Body of pancreas (tissue), 4 donors: ENCODE data around the gene TMEM229B. TPM values are rescaled to one million over a fixed set of nuclear protein-coding genes. Genes with fewer than 3 reads are reported as not detected.

ENCODE experiments used
- ATAC-seq: fragments of 150-250 bp; one replicate; pipeline ENCODE4 v1.9.1; 2016
- DNase-seq, 4 donors: peaks; one replicate each; pipeline ENCODE4 v3.0.0-alpha.2; 2019
- H3K27ac ChIP-seq, 4 donors: fragments of 200-600 bp; sonication (generic); 1 replicate in 3 of 4; 2 replicates in 1 of 4; pipeline versions ENCODE4 v1.5.1 to v1.6.1; 2016 to 2019; ENCODE audit warnings: mild to moderate bottlenecking in 1 of 4, mixed read lengths in 1 of 4, moderate library complexity in 1 of 4
- H3K27me3 ChIP-seq, 2 donors: fragments of 200-600 bp; sonication (generic); one replicate each; pipeline ENCODE4 v1.6.0; 2016; ENCODE audit warnings: mild to moderate bottlenecking in 1 of 2
- H3K36me3 ChIP-seq, 2 donors: fragments of 200-600 bp; sonication (generic); replicated peaks in 1 of 2; 2 replicates each; pipeline ENCODE4 v1.5.1; 2016; ENCODE audit warnings: low read depth in 2 of 2; ENCODE audit not compliant: insufficient read depth in 1 of 2
- H3K4me1 ChIP-seq: fragments of 200-600 bp; sonication (generic); one replicate; pipeline ENCODE4 v1.6.0; 2016
- H3K4me3 ChIP-seq, 2 donors: fragments of 200-600 bp; sonication (generic); 1 replicate in 1 of 2; 2 replicates in 1 of 2; pipeline ENCODE4 v1.5.1; 2016 to 2019
- H3K9me3 ChIP-seq, 3 donors: fragments of 200-600 bp; sonication (generic); 1 replicate in 2 of 3; 2 replicates in 1 of 3; pipeline ENCODE4 v1.5.1; 2016
- CTCF ChIP-seq, 7 experiments: fragments of 450-650 bp in 4 of 7; fragments of 200-600 bp in 3 of 7; sonication (generic) in 3 of 7; IDR thresholded peaks; one replicate each; pipeline ENCODE4 v1.5.1; 2016 to 2019; ENCODE audit warnings: antibody characterized with exemption in 7 of 7
- POLR2A ChIP-seq, 3 donors: fragments of 450-650 bp; IDR thresholded peaks; one replicate each; pipeline ENCODE4 v1.6.1; 2016; ENCODE audit warnings: antibody characterized with exemption in 3 of 3, mild to moderate bottlenecking in 2 of 3
- WGBS, 2 donors: methylation state at CpG; one replicate each; pipeline ENCODE4 v1.1.5; 2017; 5-methylcytosine and 5-hydroxymethylcytosine counted together
- intact Hi-C: fragments of 100-400 bp; cut with DNase I; formaldehyde crosslinking; loops from one replicate; pipeline ENCODE4 v1.15.1; 2023
- total RNA-seq, 2 donors: library from RNA; depleted of rRNA; stranded (reverse); fragments of >200 nt; gene quantifications; one replicate each; pipeline ENCODE4 v1.1.0, GENCODE V29; 2016

Gene TMEM229B
- total RNA-seq, 2 donors from 2014 or later = 2.0 to 4.4 TPM

- TF ChIP-seq POLR2A (IDR thresholded peaks at IDR 0.05) (no peak), CTCF (IDR thresholded peaks at IDR 0.05) (peak in 3 of 7 experiments; percentile 1 to 31 (median 12))
- peak; percentile 77 for ATAC-seq
- WGBS, 2 donors = 24 to 31% methylated on average over 6 to 7 of the region's 7 CpGs
Measured at GRCh38 chr14:67428501-67429031, 60.0 kb downstream of the TMEM229B start.

GRCh38 chr14:67426983-67427606, 61.4 kb downstream of the TMEM229B start:
- Histone ChIP-seq H3K27me3 (no peaks in the 10 kb centered on the region), H3K4me1 (peaks cover 21% of the 10 kb centered on the region), H3K36me3 (no peaks in the 10 kb centered on the region), H3K27ac (peak overlapping the region in 1 of 4 donors; percentile 63), H3K4me3 (no peak overlapping the region), H3K9me3 (no peaks in the 10 kb centered on the region)
- ATAC-seq (peak; percentile 90), DNase-seq (peak; percentile 83 to 88 (median 85))
- peak; percentile 68 to 93 (median 87) for TF ChIP-seq CTCF (IDR thresholded peaks at IDR 0.05)
- TF ChIP-seq POLR2A (IDR thresholded peaks at IDR 0.05) = no peak
- intact Hi-C loops = loop anchor here (10.0 kb wide), 1 partner anchor 148 kb away; no protein-coding TSS in a partner anchor
- 37 to 52% methylated on average over 20 to 30 of the region's 30 CpGs for WGBS, 2 donors

More at GRCh38 chr14:67428501-67429031, 60.0 kb downstream of the TMEM229B start:
- H3K27me3 ChIP-seq = no peaks in the 10 kb centered on the region
- H3K4me3 ChIP-seq = no peak overlapping the region
- peak overlapping the region; percentile 61 to 78 (median 64) for H3K27ac ChIP-seq
- intact Hi-C loops = loop anchor here (10.0 kb wide), 1 partner anchor 146 kb away; no protein-coding TSS in a partner anchor
- peak; percentile 48 to 72 (median 63) for DNase-seq
- peaks cover 21% of the 10 kb centered on the region for H3K4me1 ChIP-seq
- no peaks in the 10 kb centered on the region for H3K9me3 ChIP-seq
- H3K36me3 ChIP-seq = no peaks in the 10 kb centered on the region

GRCh38 chr14:67426161-67426560, 62.4 kb downstream of the TMEM229B start:
- Histone ChIP-seq H3K27me3 (no peaks in the 10 kb centered on the region), H3K36me3 (no peaks in the 10 kb centered on the region), H3K4me1 (peaks cover 21% of the 10 kb centered on the region), H3K27ac (no peak overlapping the region), H3K4me3 (no peak overlapping the region), H3K9me3 (no peaks in the 10 kb centered on the region)
- WGBS, 2 donors = 75 to 84% methylated on average over 8 of the region's 8 CpGs
- TF ChIP-seq CTCF (IDR thresholded peaks at IDR 0.05) = no peak
- no peak for TF ChIP-seq POLR2A (IDR thresholded peaks at IDR 0.05)
- intact Hi-C loops = loop anchor here (10.0 kb wide), 1 partner anchor 149 kb away; no protein-coding TSS in a partner anchor
- no peak for DNase-seq
- no peak for ATAC-seq

GRCh38 chr14:67425608-67426007, 62.9 kb downstream of the TMEM229B start:
- WGBS, 2 donors = 66% methylated on average over 4 of the region's 4 CpGs
- no peak overlapping the region for H3K4me3 ChIP-seq
- peaks cover 21% of the 10 kb centered on the region for H3K4me1 ChIP-seq
- ATAC-seq (no peak), DNase-seq (no peak)
- no peaks in the 10 kb centered on the region for H3K27me3 ChIP-seq
- TF ChIP-seq POLR2A (IDR thresholded peaks at IDR 0.05) (no peak), CTCF (IDR thresholded peaks at IDR 0.05) (no peak)
- H3K27ac ChIP-seq = no peak overlapping the region
- H3K36me3 ChIP-seq = no peaks in the 10 kb centered on the region
- intact Hi-C loops = loop anchor here (10.0 kb wide), 1 partner anchor 149 kb away; no protein-coding TSS in a partner anchor
- no peaks in the 10 kb centered on the region for H3K9me3 ChIP-seq
